ENCODE measurements around the gene DBNDD2. TPM values are rescaled to one million over a fixed set of nuclear protein-coding genes. Genes with fewer than 3 reads are reported as not detected.
A peak's percentile ranks its signal among the peaks of the same experiment; 100 is the strongest.

DBNDD2 gene
- total RNA-seq, 1 experiment from 2014 or later = 69.0 TPM

- peaks cover 17% of the 10 kb centered on the region for H3K79me2 ChIP-seq (ENCODE audit: low read depth)
- H4K20me1 ChIP-seq (ENCODE audit: insufficient read depth) = no peaks in the 10 kb centered on the region
- H3K9me2 ChIP-seq (ENCODE audit: insufficient read depth) = no peaks in the 10 kb centered on the region
- H3K4me2 ChIP-seq = no peak overlapping the region
- H3K27ac ChIP-seq = no peak overlapping the region
- POLR2A ChIA-PET (ENCODE audit: unreplicated experiment) = interaction anchor here (0.7 kb wide), 1 partner anchor 310 kb away, joined by 3 read pairs; no protein-coding TSS in a partner anchor
- H3K27me3 ChIP-seq (ENCODE audit: insufficient read depth, low read depth) = no peaks in the 10 kb centered on the region
- CTCF ChIA-PET = no interaction called here
- H3F3A ChIP-seq (ENCODE audit: insufficient read depth, low read depth) = peaks cover 48% of the 10 kb centered on the region
- no peaks in the 10 kb centered on the region for H3K9me3 ChIP-seq (ENCODE audit: insufficient read depth, low read depth)
- 0 out of 2 replicates have a peak, but pooled peaks cover 20% of the 10 kb centered on the region for H3K36me3 ChIP-seq (ENCODE audit: low read depth)
- no peak overlapping the region for H2AFZ ChIP-seq
- intact Hi-C loops (cut with micrococcal nuclease; ENCODE audit: unreplicated experiment) = no loop called here
- DNase-seq = peak in 1 of 2 experiments; percentile 56
- H3K4me1 ChIP-seq (replicated peaks; ENCODE audit: insufficient read depth) = peaks cover 25% of the 10 kb centered on the region
- H3K4me3 ChIP-seq = no peak overlapping the region
- no TSS peak for BruUV-seq (replicated peaks)
- TF ChIP-seq EZH2 (IDR thresholded peaks at IDR 0.05; ENCODE audit: low read depth) (no peak), CTCF (conservative IDR thresholded peaks at IDR 0.05) (no peak)
These were observed 2.8 kb downstream of the DBNDD2 start for GRCh38 chr20:45410887-45411286.

GRCh38 chr20:45412653-45413052, 4.6 kb downstream of the DBNDD2 start:
- H4K20me1 ChIP-seq (ENCODE audit: insufficient read depth) = no peaks in the 10 kb centered on the region
- no peaks in the 10 kb centered on the region for H3K27me3 ChIP-seq (ENCODE audit: insufficient read depth, low read depth)
- peaks cover 32% of the 10 kb centered on the region for H3K4me1 ChIP-seq (replicated peaks; ENCODE audit: insufficient read depth)
- no TSS peak for BruUV-seq (replicated peaks)
- CTCF ChIA-PET = no interaction called here
- H3K27ac ChIP-seq = no peak overlapping the region
- no peaks in the 10 kb centered on the region for H3K9me2 ChIP-seq (ENCODE audit: insufficient read depth)
- intact Hi-C loops (cut with micrococcal nuclease; ENCODE audit: unreplicated experiment) = no loop called here
- H2AFZ ChIP-seq = no peak overlapping the region
- no peak overlapping the region for H3K4me2 ChIP-seq
- H3K36me3 ChIP-seq (ENCODE audit: low read depth) = 0 out of 2 replicates have a peak, but pooled peaks cover 20% of the 10 kb centered on the region
- DNase-seq = no peak
- H3F3A ChIP-seq (ENCODE audit: insufficient read depth, low read depth) = peaks cover 51% of the 10 kb centered on the region
- no peaks in the 10 kb centered on the region for H3K9me3 ChIP-seq (ENCODE audit: insufficient read depth, low read depth)
- H3K4me3 ChIP-seq = no peak overlapping the region
- TF ChIP-seq EZH2 (IDR thresholded peaks at IDR 0.05; ENCODE audit: low read depth) (no peak), CTCF (conservative IDR thresholded peaks at IDR 0.05) (no peak)
- H3K79me2 ChIP-seq (ENCODE audit: low read depth) = peaks cover 22% of the 10 kb centered on the region
- POLR2A ChIA-PET (ENCODE audit: unreplicated experiment) = no interaction called here

GRCh38 chr20:45413479-45413878, 5.4 kb downstream of the DBNDD2 start:
- H2AFZ ChIP-seq = no peak overlapping the region
- H3K4me2 ChIP-seq = no peak overlapping the region
- ChIA-PET CTCF (interaction anchor here (0.6 kb wide), 1 partner anchor 14 kb away, joined by 3 read pairs; no protein-coding TSS in a partner anchor), POLR2A (ENCODE audit: unreplicated experiment) (interaction anchor here (0.6 kb wide), 1 partner anchor 539 kb away, joined by 4 read pairs; no protein-coding TSS in a partner anchor)
- peaks cover 48% of the 10 kb centered on the region for H3F3A ChIP-seq (ENCODE audit: insufficient read depth, low read depth)
- H3K27ac ChIP-seq = no peak overlapping the region
- DNase-seq = peak in 1 of 2 experiments; percentile 23
- H3K79me2 ChIP-seq (ENCODE audit: low read depth) = peaks cover 24% of the 10 kb centered on the region
- H3K36me3 ChIP-seq (ENCODE audit: low read depth) = 0 out of 2 replicates have a peak, but pooled peaks cover 19% of the 10 kb centered on the region
- BruUV-seq (replicated peaks) = no TSS peak
- H4K20me1 ChIP-seq (ENCODE audit: insufficient read depth) = no peaks in the 10 kb centered on the region
- H3K4me1 ChIP-seq (replicated peaks; ENCODE audit: insufficient read depth) = peaks cover 39% of the 10 kb centered on the region
- intact Hi-C loops (cut with micrococcal nuclease; ENCODE audit: unreplicated experiment) = no loop called here
- TF ChIP-seq CTCF (conservative IDR thresholded peaks at IDR 0.05) = no peak
- no peak for TF ChIP-seq EZH2 (IDR thresholded peaks at IDR 0.05; ENCODE audit: low read depth)
- no peaks in the 10 kb centered on the region for H3K9me2 ChIP-seq (ENCODE audit: insufficient read depth)
- no peak overlapping the region for H3K4me3 ChIP-seq
- no peaks in the 10 kb centered on the region for H3K27me3 ChIP-seq (ENCODE audit: insufficient read depth, low read depth)
- H3K9me3 ChIP-seq (ENCODE audit: insufficient read depth, low read depth) = no peaks in the 10 kb centered on the region
